ENCODE results near the gene SLC38A9.
"Not testable (repeated sequence)": the region's sequence is repeated elsewhere in the genome, so short reads cannot be mapped to it uniquely, and the experiment has no call there.

Gene SLC38A9

GRCh38 chr5:55731848-55732247 lies 19.7 kb upstream of the SLC38A9 start:
- no peak for DNase-seq (ENCODE audit: low spot score)
- no peak overlapping the region for H3K27ac ChIP-seq
- POLR2A ChIA-PET (ENCODE audit: low non-redundant PET) = no interaction called here
- CTCF ChIA-PET = interaction anchor here (0.8 kb wide), 1 partner anchor 279 kb away, joined by 3 read pairs; no protein-coding TSS in a partner anchor
- no peak for TF ChIP-seq CTCF (conservative IDR thresholded peaks at IDR 0.05; ENCODE audit: low read depth)

- ChIA-PET POLR2A (ENCODE audit: low non-redundant PET) (no interaction called here), CTCF (no interaction called here)
- no peak for DNase-seq (ENCODE audit: low spot score)
- H3K27ac ChIP-seq = no peak overlapping the region
- no peak for TF ChIP-seq CTCF (conservative IDR thresholded peaks at IDR 0.05; ENCODE audit: low read depth)
Observed at GRCh38 chr5:55724281-55724680, 12.2 kb upstream of the SLC38A9 start.

GRCh38 chr5:55720188-55720703 lies 8.1 kb upstream of the SLC38A9 start:
- no peak for DNase-seq (ENCODE audit: low spot score)
- H3K27ac ChIP-seq = no peak overlapping the region
- ChIA-PET POLR2A (ENCODE audit: low non-redundant PET) (interaction anchor here (0.5 kb wide), 1 partner anchor 214 kb away, joined by 11 read pairs; no protein-coding TSS in a partner anchor), CTCF (interaction anchor here (0.6 to 0.8 kb wide), 2 partner anchors 79 to 1719 kb away, joined by 3 read pairs; no protein-coding TSS in a partner anchor)
- TF ChIP-seq CTCF (conservative IDR thresholded peaks at IDR 0.05; ENCODE audit: low read depth) = no peak

GRCh38 chr5:55719026-55719425 lies 6.9 kb upstream of the SLC38A9 start:
- POLR2A ChIA-PET (ENCODE audit: low non-redundant PET); DNase-seq (ENCODE audit: low spot score): not testable (repeated sequence)

GRCh38 chr5:55715519-55716078 lies 3.5 kb upstream of the SLC38A9 start:
- DNase-seq (ENCODE audit: low spot score) = no peak
- POLR2A ChIA-PET (ENCODE audit: low non-redundant PET) = no interaction called here
- CTCF ChIA-PET = no interaction called here
- H3K27ac ChIP-seq = no peak overlapping the region
- TF ChIP-seq CTCF (conservative IDR thresholded peaks at IDR 0.05; ENCODE audit: low read depth) = no peak

More at GRCh38 chr5:55719026-55719425, 6.9 kb upstream of the SLC38A9 start:
- CTCF ChIA-PET = interaction anchor here (0.6 kb wide), 1 partner anchor 93 kb away, joined by 3 read pairs; no protein-coding TSS in a partner anchor
- not testable (repeated sequence) for H3K27ac ChIP-seq

GRCh38 chr5:55714749-55715148 lies 2.6 kb upstream of the SLC38A9 start:
- DNase-seq (ENCODE audit: low spot score) = no peak
- no peak for TF ChIP-seq CTCF (conservative IDR thresholded peaks at IDR 0.05; ENCODE audit: low read depth)
- no peak overlapping the region for H3K27ac ChIP-seq
- POLR2A ChIA-PET (ENCODE audit: low non-redundant PET) = no interaction called here
- CTCF ChIA-PET = interaction anchor here (0.5 kb wide), 1 partner anchor 198 kb away, joined by 3 read pairs; no protein-coding TSS in a partner anchor

GRCh38 chr5:55714339-55714738 lies 2.2 kb upstream of the SLC38A9 start:
- CTCF ChIA-PET = interaction anchor here (0.5 to 0.7 kb wide), 2 partner anchors 198 to 713 kb away, joined by 3 read pairs; no protein-coding TSS in a partner anchor
- no peak for DNase-seq (ENCODE audit: low spot score)
- TF ChIP-seq CTCF (conservative IDR thresholded peaks at IDR 0.05; ENCODE audit: low read depth) = no peak
- POLR2A ChIA-PET (ENCODE audit: low non-redundant PET) = no interaction called here
- no peak overlapping the region for H3K27ac ChIP-seq

Measured in RWPE1 (cell line).